ENCODE measurements around the gene TRAF7. TPM values are rescaled to one million over a fixed set of nuclear protein-coding genes. Genes with fewer than 3 reads are reported as not detected.

Gene TRAF7
- total and polyA plus RNA-seq, 2 of the 13 experiments (the other 11 are each of a cell fraction or from before 2014, with no cell fraction given): 47.9 to 65.6 TPM

DNA sequence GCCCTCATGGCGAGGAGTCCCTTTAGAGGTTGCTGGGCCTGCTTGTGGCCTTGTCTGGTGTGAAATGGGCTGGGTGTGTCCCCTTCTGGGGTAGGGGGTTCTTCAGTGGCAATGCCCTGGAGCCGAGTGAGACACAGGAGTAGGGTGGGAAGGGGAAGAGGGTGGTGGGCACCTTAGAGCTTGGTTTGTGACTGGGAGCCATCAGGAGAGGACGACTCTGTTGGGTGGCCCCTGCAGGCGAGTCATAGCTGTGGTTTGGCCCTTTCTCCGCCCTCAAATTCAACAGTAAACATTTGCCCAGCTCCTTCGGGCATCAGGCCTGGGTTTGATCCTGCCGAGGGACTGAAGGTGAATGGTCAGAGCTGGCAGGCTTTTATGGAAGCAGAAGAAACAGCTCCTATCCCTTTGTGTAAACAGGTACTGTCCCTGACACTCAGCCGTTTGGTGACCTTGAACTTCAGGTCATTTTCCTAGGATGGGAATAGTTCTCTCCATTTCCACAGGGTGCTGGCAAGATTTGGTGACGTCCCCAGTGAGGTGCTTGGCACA lies 70.7 kb downstream of the TRAF7 start (continued):
- TF ChIP-seq, protein P1, sequence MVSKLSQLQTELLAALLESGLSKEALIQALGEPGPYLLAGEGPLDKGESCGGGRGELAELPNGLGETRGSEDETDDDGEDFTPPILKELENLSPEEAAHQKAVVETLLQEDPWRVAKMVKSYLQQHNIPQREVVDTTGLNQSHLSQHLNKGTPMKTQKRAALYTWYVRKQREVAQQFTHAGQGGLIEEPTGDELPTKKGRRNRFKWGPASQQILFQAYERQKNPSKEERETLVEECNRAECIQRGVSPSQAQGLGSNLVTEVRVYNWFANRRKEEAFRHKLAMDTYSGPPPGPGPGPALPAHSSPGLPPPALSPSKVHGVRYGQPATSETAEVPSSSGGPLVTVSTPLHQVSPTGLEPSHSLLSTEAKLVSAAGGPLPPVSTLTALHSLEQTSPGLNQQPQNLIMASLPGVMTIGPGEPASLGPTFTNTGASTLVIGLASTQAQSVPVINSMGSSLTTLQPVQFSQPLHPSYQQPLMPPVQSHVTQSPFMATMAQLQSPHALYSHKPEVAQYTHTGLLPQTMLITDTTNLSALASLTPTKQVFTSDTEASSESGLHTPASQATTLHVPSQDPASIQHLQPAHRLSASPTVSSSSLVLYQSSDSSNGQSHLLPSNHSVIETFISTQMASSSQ (IDR thresholded peaks at IDR 0.05; ENCODE audit: low read depth): no peak
- TF ChIP-seq, protein P1 (CRISPR knock-in tag; IDR thresholded peaks at IDR 0.05; ENCODE audit: borderline replicate concordance): peak; percentile 35; the same call in 1 of the 2 replicates
- TF ChIP-seq, protein P2, sequence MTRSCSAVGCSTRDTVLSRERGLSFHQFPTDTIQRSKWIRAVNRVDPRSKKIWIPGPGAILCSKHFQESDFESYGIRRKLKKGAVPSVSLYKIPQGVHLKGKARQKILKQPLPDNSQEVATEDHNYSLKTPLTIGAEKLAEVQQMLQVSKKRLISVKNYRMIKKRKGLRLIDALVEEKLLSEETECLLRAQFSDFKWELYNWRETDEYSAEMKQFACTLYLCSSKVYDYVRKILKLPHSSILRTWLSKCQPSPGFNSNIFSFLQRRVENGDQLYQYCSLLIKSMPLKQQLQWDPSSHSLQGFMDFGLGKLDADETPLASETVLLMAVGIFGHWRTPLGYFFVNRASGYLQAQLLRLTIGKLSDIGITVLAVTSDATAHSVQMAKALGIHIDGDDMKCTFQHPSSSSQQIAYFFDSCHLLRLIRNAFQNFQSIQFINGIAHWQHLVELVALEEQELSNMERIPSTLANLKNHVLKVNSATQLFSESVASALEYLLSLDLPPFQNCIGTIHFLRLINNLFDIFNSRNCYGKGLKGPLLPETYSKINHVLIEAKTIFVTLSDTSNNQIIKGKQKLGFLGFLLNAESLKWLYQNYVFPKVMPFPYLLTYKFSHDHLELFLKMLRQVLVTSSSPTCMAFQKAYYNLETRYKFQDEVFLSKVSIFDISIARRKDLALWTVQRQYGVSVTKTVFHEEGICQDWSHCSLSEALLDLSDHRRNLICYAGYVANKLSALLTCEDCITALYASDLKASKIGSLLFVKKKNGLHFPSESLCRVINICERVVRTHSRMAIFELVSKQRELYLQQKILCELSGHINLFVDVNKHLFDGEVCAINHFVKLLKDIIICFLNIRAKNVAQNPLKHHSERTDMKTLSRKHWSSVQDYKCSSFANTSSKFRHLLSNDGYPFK (CRISPR knock-in tag; IDR thresholded peaks at IDR 0.05; ENCODE audit: borderline replicate concordance): no peak
- TF ChIP-seq ONECUT2 (CRISPR knock-in tag; IDR thresholded peaks at IDR 0.05): no peak
- peak; percentile 61 for TF ChIP-seq GATAD1 (CRISPR knock-in tag; IDR thresholded peaks at IDR 0.05)
- peak; percentile 68; the same call in 1 of the 2 replicates for TF ChIP-seq ZNF605 (CRISPR knock-in tag; IDR thresholded peaks at IDR 0.05)
- TF ChIP-seq, protein P3, sequence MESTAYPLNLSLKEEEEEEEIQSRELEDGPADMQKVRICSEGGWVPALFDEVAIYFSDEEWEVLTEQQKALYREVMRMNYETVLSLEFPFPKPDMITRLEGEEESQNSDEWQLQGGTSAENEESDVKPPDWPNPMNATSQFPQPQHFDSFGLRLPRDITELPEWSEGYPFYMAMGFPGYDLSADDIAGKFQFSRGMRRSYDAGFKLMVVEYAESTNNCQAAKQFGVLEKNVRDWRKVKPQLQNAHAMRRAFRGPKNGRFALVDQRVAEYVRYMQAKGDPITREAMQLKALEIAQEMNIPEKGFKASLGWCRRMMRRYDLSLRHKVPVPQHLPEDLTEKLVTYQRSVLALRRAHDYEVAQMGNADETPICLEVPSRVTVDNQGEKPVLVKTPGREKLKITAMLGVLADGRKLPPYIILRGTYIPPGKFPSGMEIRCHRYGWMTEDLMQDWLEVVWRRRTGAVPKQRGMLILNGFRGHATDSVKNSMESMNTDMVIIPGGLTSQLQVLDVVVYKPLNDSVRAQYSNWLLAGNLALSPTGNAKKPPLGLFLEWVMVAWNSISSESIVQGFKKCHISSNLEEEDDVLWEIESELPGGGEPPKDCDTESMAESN (CRISPR knock-in tag; conservative IDR thresholded peaks at IDR 0.05): 0 out of 2 replicates have a peak, but pooled peaks have one; percentile 52
- TF ChIP-seq, protein P4, sequence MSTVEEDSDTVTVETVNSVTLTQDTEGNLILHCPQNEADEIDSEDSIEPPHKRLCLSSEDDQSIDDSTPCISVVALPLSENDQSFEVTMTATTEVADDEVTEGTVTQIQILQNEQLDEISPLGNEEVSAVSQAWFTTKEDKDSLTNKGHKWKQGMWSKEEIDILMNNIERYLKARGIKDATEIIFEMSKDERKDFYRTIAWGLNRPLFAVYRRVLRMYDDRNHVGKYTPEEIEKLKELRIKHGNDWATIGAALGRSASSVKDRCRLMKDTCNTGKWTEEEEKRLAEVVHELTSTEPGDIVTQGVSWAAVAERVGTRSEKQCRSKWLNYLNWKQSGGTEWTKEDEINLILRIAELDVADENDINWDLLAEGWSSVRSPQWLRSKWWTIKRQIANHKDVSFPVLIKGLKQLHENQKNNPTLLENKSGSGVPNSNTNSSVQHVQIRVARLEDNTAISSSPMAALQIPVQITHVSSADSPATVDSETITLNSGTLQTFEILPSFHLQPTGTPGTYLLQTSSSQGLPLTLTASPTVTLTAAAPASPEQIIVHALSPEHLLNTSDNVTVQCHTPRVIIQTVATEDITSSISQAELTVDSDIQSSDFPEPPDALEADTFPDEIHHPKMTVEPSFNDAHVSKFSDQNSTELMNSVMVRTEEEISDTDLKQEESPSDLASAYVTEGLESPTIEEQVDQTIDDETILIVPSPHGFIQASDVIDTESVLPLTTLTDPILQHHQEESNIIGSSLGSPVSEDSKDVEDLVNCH (CRISPR knock-in tag; IDR thresholded peaks at IDR 0.05): no peak
- TF ChIP-seq, protein P5, sequence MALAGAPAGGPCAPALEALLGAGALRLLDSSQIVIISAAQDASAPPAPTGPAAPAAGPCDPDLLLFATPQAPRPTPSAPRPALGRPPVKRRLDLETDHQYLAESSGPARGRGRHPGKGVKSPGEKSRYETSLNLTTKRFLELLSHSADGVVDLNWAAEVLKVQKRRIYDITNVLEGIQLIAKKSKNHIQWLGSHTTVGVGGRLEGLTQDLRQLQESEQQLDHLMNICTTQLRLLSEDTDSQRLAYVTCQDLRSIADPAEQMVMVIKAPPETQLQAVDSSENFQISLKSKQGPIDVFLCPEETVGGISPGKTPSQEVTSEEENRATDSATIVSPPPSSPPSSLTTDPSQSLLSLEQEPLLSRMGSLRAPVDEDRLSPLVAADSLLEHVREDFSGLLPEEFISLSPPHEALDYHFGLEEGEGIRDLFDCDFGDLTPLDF (CRISPR knock-in tag; IDR thresholded peaks at IDR 0.05): no peak
